GM18909 (cell line): ENCODE measurements around the gene IFNAR2.

Experiments used
- ATAC-seq: cut with Tn5 transposase; IDR thresholded peaks from one replicate; pipeline ENCODE4 v1.9.1; 2021; ENCODE audit warnings: mild to moderate bottlenecking; ENCODE audit not compliant: unreplicated experiment, poor library complexity

The IFNAR2 gene

DNA sequence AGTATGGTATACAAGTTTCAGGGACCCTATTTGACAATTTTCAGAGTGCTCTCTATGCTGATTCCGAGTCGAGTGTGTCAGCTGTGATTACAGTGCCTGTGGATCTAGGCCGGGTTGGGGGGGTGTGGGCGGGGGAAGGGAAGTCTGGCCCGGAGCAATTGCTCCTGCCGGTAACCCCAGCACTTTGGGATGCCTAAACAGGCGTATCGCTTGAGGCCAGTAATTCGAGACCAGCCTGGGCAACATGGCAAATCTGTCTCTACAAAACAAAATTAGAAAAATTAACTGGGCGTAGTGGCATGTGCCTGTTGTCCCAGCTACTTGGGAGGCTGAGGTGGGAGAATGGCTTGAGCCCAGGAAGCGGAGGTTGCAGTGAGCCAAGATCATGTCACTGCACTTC, 34.8 kb downstream of the IFNAR2 start:
- ATAC-seq = no peak

DNA sequence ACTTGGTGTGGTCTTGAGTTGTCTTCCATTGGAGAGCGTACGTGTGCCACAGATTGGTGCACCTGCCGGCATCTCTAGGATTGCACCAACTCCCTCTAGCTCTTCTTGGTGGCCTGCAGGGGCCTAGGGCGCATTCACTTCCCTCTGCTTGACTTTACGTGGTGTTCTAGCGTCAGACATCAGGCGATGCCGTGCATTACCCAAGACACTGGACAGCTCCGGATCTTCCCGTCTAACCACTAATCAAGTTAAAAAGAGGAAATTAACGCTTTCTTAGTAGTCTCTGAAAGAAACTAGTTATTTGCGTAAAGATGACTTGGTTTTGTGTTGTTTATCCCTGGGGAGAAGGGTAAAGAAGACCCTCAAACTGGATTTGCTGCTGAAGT, 35.9 kb downstream of the IFNAR2 start:
- ATAC-seq = peak; percentile 33

DNA sequence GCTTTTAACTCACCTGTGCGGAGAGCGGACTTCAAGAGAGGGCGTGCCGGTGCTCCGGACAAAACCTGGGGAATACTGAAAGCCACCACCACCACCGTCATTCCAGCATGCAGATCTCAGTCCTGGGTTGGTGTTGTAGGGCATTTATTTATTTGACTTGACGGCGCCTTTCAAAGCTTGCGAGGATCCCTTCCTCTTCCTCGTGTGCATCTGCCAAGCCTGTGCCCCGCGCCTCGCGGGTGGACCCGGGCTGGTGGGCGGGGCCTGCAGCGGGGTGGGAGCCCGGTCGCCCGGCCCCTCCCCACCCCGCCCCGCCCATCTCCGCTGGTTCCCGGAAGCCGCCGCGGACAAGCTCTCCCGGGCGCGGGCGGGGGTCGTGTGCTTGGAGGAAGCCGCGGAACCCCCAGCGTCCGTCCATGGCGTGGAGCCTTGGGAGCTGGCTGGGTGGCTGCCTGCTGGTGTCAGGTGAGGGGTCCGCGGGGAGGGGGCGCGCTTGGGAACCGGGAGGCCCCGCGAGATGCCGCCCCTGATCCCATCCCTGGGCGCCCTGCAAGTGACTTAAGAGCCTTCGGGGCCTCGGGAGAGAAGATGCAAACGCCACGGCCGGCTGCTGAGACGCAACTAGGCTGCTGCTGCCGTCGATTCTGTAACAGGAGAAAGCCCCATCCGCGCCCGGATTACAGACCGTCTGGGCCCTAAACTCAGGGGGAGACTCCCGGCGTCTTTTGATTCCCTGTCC, 36.5 kb downstream of the IFNAR2 start, which contains the start of gene IL10RB:
TSS of gene IL10RB (plus strand) at position 318 of the 739 bp plus-strand sequence. CDS start at position 417, 99 bp downstream.
- peak; percentile 46 for ATAC-seq

DNA sequence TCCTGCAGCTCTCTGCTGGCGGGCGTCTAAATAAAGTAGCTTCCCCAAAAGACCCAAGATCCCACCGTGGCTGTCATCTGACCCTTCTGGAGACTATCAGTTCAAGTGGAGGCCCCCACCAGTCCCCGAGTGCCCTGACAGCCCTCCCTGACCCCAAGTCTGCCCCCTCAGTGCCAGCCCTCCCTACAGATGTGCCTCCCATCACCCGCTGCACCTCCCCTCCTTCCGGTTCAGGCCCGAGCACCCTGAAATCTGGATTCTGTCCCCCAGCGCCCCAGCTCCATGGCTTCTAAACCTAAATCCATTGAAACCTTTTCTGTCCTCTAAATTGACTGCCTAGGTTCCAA, 37.0 kb downstream of the IFNAR2 start:
- no peak for ATAC-seq

DNA sequence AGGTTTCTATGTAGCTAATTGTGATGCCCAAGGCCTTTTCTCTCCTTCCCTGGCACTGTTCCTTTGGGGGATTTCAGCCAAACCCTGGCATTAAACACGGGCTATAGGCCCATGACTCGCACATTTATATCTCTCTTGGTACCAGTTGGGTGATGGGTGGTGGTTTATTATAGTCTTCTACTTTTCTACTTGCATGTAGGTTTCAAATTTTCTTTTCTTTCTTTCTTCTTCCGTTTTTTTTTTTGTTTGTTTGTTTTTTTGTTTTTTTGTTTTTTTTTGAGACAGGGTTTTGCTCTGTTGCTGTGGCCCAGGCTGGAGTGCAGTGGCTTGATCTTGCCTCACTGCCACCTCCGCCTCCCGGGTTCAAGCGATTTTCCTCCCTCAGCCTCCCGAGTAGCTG, 37.5 kb downstream of the IFNAR2 start:
- ATAC-seq = no peak

DNA sequence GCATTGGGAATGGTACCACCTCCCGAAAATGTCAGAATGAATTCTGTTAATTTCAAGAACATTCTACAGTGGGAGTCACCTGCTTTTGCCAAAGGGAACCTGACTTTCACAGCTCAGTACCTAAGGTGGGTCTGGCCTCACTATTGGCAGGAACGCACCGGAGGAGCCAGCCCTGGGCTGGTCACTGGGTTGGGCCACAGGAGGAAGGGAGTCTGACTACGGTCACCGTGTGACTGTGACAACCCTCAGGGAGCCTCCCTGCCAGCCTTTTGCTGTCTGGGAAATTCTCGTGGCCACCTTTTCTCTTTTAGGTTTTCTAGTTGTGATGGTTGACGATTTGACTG, 38.6 kb downstream of the IFNAR2 start:
- ATAC-seq = peak; percentile 18

DNA sequence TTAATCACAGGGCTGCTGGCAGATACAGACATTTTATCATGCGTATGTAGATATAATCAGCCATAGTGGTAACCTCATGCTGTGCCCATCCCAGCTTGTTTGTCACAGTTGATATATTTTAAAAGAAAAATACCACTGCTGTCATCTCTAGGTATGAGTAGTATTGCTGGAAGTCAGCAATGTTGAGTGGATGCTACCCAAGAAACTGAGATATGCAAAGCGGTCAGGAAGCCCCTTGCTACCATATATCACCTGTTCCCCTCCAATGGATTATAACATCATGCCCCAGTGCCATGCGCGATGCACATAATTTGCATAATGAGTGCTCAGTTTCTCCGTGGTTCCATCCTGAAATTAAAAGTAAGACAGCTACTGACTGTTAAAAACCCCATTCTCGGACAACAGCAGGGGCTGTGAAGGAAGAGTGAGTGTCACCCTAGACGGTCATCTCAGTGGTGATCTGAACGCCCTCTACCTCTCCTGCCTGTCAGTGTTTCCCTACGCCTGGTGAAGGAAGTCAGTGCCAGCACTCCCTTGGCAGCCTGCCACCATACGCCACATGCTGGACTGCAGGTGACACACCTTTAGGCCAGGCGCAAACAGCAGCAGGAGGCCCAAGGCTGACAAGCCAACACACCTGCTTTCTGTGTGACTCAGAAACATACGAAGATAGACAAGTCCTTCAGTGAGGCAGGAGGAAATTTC, 39.2 kb downstream of the IFNAR2 start:
- peak; percentile 66 for ATAC-seq

DNA sequence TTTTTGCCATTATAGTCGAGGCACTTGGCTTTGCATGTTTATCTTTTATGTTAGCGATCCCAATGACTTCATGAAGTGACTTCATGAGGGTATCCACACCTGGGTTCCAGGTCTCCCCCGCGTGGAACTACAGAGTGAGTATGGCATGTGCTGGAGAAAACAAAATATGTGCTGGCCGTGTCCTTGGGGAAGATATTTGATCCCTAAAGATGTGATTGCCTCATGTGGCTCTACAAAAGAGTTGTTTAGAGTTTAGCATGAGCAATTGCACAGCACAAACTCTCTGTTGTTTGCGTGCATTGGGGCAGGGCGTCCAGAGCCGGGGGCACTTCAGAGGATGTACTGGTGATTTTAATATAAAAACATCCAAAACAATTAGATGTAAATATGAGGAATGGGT, 41.2 kb downstream of the IFNAR2 start:
- no peak for ATAC-seq

DNA sequence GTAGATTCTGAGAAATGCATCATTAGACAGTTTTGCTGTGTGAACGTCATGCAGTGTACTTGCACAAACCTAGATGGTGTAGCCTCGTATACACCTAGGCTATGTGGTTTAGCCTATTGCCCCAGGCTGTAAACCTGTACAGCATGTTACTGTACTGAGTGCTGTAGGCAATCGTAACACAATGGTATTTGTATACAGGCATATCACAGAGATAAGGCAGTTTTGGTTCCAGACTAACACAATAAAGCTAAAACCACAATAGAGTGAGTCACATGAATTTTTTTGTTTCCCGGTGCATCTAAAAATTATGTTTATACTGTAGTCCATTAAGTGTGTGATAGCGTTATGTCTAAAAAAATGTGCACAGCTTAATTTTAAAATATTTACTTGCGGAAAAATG, 43.3 kb downstream of the IFNAR2 start:
- ATAC-seq = no peak

DNA sequence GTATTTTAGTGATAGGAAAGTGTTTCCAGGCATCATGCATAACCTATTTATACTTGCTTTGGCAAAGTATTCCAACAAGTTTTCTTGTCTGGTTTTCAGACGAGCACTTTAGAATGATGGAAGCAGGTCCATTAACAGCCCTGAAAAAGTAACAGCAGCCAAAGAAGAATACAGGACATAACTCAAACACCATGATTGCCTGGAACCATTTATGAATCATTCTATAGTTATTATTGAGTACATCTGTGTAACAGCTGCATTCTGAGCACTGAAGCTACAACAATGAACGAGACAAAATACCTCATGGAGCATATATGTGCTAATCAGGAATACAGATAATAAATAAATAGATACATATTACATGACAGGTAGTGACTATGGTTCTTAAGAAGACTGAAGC, 49.0 kb downstream of the IFNAR2 start:
- no peak for ATAC-seq

DNA sequence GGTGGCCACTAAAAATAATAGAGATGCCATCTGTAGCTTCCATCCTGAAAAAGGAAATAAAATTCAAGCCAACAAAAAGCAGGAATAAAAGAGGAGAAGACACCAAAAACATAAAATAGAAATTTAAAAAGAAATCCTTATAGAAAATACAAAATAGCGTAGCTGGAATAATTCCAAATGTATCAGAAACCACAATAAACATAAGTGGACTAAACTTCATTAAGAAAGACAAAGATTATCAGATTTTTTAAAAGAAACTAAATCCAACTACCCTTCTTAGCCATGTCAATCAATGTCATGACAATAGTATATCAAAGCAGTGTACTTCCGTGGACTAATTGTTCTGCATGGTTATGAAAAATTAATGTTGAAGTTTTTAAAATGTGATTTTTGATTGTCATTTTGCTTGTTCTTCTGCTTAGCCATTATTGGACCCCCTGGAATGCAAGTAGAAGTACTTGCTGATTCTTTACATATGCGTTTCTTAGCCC, 49.6 kb downstream of the IFNAR2 start:
- ATAC-seq = no peak
